HepG2 (cell line): ENCODE measurements around the gene SMC6. TPM values are rescaled to one million over a fixed set of nuclear protein-coding genes. Genes with fewer than 3 reads are reported as not detected.

ENCODE experiments used
- ATAC-seq: fragments of 200-7000 bp; cut with Tn5 transposase; 3 replicates; pipeline ENCODE4 v1.9.1; 2020; ENCODE audit warnings: mild to moderate bottlenecking, moderate library complexity
- BruUV-seq: library from RNA; stranded (reverse); fragments of 400-500 nt; replicated peaks from 2 replicates; lab custom pipeline; 2021; lab: Mats Ljungman, UMichigan
- CTCF ChIA-PET: fragments of 300-600 bp; formaldehyde crosslinking; extraction: SDS; loops from one replicate; lab custom pipeline; 2021; ENCODE audit warnings: low total read pairs, inconsistent platforms, low intra/inter-chr PET ratio; lab: Yijun Ruan, JAX
- POLR2A ChIA-PET: fragments of 350-600 bp; sonication (Branson Sonifier 250); formaldehyde crosslinking; loops from one replicate; lab custom pipeline; 2020; ENCODE audit warnings: antibody characterized with exemption, inconsistent platforms; lab: Yijun Ruan, JAX
- DNase-seq: peaks from one replicate; pipeline ENCODE4 v3.0.0-alpha.2; 2015; ENCODE audit warnings: low spot score
- FAIRE-seq: peaks from 3 replicates; lab custom pipeline; 2011; peaks lifted over from hg19 to GRCh38; lab: Jason Lieb, UNC
- H2AFZ ChIP-seq: one replicate; pipeline ENCODE4 v1.6.1; 2011; ENCODE audit warnings: low read length, inconsistent platforms
- H3K27ac ChIP-seq: fragments of 300-600 bp; 3 replicates; pipeline ENCODE4 v1.8.0; 2011; ENCODE audit warnings: mixed run types, mild to moderate bottlenecking, mixed read lengths, low read length, inconsistent platforms; ENCODE audit not compliant: insufficient read depth; ENCODE audit errors: extremely low read length
- H3K27me3 ChIP-seq, 2 experiments: fragments of 200-600 bp in 1 of 2; 2 replicates in 1 of 2; 3 replicates in 1 of 2; pipeline versions ENCODE4 v1.6.0 to v1.8.0; 2011; ENCODE audit warnings: low read length in 2 of 2, mild to moderate bottlenecking in 2 of 2, moderate library complexity in 2 of 2, inconsistent platforms in 1 of 2; ENCODE audit not compliant: insufficient read depth in 2 of 2, control insufficient read depth in 1 of 2
- H3K36me3 ChIP-seq, 2 experiments: fragments of 200-600 bp in 1 of 2; replicated peaks in 1 of 2; 2 replicates in 1 of 2; 3 replicates in 1 of 2; pipeline versions ENCODE4 v1.5.1 to v1.8.0; 2011; ENCODE audit warnings: low read length in 2 of 2, inconsistent platforms in 1 of 2; ENCODE audit not compliant: insufficient read depth in 2 of 2, control insufficient read depth in 1 of 2
- H3K4me1 ChIP-seq: 2 replicates; pipeline ENCODE4 v1.5.1; 2012; ENCODE audit warnings: low read length, inconsistent platforms; ENCODE audit not compliant: insufficient read depth
- H3K4me2 ChIP-seq: 2 replicates; pipeline ENCODE4 v1.6.0; 2011; ENCODE audit warnings: low read depth, low read length, inconsistent platforms
- H3K4me3 ChIP-seq, 3 experiments: fragments of 200-600 bp in 1 of 3; sonication (generic), shearing (Covaris generic) in 1 of 3; replicated peaks in 1 of 3; 2 replicates each; pipeline ENCODE4 v1.5.1; 2011 to 2016; ENCODE audit warnings: low read length in 3 of 3, inconsistent platforms in 2 of 3, low read depth in 2 of 3, mild to moderate bottlenecking in 2 of 3, control low read depth in 1 of 3, mixed read lengths in 1 of 3; ENCODE audit not compliant: insufficient read depth in 1 of 3
- H3K79me2 ChIP-seq: one replicate; pipeline ENCODE4 v1.6.1; 2011; ENCODE audit warnings: low read length, inconsistent platforms; ENCODE audit not compliant: insufficient read depth
- H3K9ac ChIP-seq: 2 replicates; pipeline ENCODE4 v1.6.0; 2011; ENCODE audit warnings: mild to moderate bottlenecking, low read depth, low read length, inconsistent platforms; ENCODE audit not compliant: insufficient read depth
- H3K9me3 ChIP-seq: 2 replicates; pipeline ENCODE4 v1.5.1; 2012; ENCODE audit warnings: mild to moderate bottlenecking, low read length
- H4K20me1 ChIP-seq: 2 replicates; pipeline ENCODE4 v1.6.0; 2011; ENCODE audit warnings: inconsistent platforms, mild to moderate bottlenecking, low read length, moderate library complexity; ENCODE audit not compliant: insufficient read depth
- ARID4A ChIP-seq: sonication (generic); formaldehyde crosslinking; IDR thresholded peaks from 2 replicates; pipeline ENCODE4 v1.5.0; 2020; ENCODE audit warnings: mild to moderate bottlenecking, missing genetic modification reagents, borderline replicate concordance
- ATF1 ChIP-seq: IDR thresholded peaks from 2 replicates; pipeline ENCODE4 v1.6.1; 2016; ENCODE audit warnings: mild to moderate bottlenecking, control low read depth
- FOSL2 ChIP-seq: sonication (generic); formaldehyde crosslinking; IDR thresholded peaks from 2 replicates; pipeline ENCODE4 v1.4.0; 2020; ENCODE audit warnings: missing genetic modification reagents
- MAFF ChIP-seq: IDR thresholded peaks from 2 replicates; pipeline ENCODE4 v1.6.1; 2011; ENCODE audit warnings: low read depth, low read length, improper control_type of control experiment
- MAFK ChIP-seq, 2 experiments: IDR thresholded peaks in 1 of 2; conservative IDR thresholded peaks in 1 of 2; 2 replicates each; pipeline ENCODE4 v1.6.1; 2011; ENCODE audit warnings: improper control_type of control experiment in 2 of 2, low read length in 2 of 2
- MTF2 ChIP-seq: sonication (generic); formaldehyde crosslinking; IDR thresholded peaks from 2 replicates; pipeline ENCODE4 v1.5.0; 2020; ENCODE audit warnings: missing genetic modification reagents, borderline replicate concordance
- NR3C1 ChIP-seq: sonication (generic); formaldehyde crosslinking; IDR thresholded peaks from 2 replicates; pipeline ENCODE4 v1.4.0; 2020; ENCODE audit warnings: missing genetic modification reagents
- SIN3A ChIP-seq: IDR thresholded peaks from 2 replicates; pipeline ENCODE4 v1.6.1; 2011; ENCODE audit warnings: low read depth, mild to moderate bottlenecking, control low read depth, low read length, borderline replicate concordance
- ZNF382 ChIP-seq: sonication (generic); formaldehyde crosslinking; IDR thresholded peaks from 2 replicates; pipeline ENCODE4 v1.5.0; 2020; ENCODE audit warnings: missing genetic modification reagents, mild to moderate bottlenecking, borderline replicate concordance
- ZNF691 ChIP-seq: sonication (generic); formaldehyde crosslinking; IDR thresholded peaks from 2 replicates; pipeline ENCODE4 v1.4.0; 2020; ENCODE audit warnings: missing genetic modification reagents, low read depth, mild to moderate bottlenecking, borderline replicate concordance
- WGBS: methylation state at CpG from one replicate; pipeline ENCODE4 v1.1.6; 2017; ENCODE audit warnings: low lambda C conversion rate; 5-methylcytosine and 5-hydroxymethylcytosine counted together
- in situ Hi-C: cut with HindIII; loops from 2 replicates; pipeline ENCODE4 v1.10.0; 2017; ENCODE audit warnings: low pct_unique_long_range_greater_than_20kb; ENCODE audit not compliant: extremely low pct_ligation_motif_present
- intact Hi-C: fragments of 100-400 bp; cut with micrococcal nuclease; formaldehyde crosslinking; loops from one replicate; pipeline ENCODE4 v1.10.0; 2022; ENCODE audit not compliant: unreplicated experiment
- polyA plus RNA-seq, 8 experiments: library from polyadenylated mRNA; depleted of rRNA in 3 of 8; stranded (reverse) in 7 of 8; unstranded in 1 of 8; fragments of >200 nt; fragmentation: Illumina TruSeq in 4 of 8; extraction: Trizol in 4 of 8; gene quantifications; 2 replicates each; pipeline versions ENCODE4 v1.2.1 to v1.2.3, GENCODE V29; 2011 to 2016; ENCODE audit warnings: low read depth in 4 of 8, missing spikeins in 1 of 8, mixed read lengths in 1 of 8; ENCODE audit not compliant: insufficient read depth in 1 of 8
- total RNA-seq, 5 experiments: library from RNA; depleted of rRNA; stranded (reverse); fragments of >200 nt; fragmentation: Illumina TruSeq; extraction: Trizol; gene quantifications; 2 replicates each; pipeline ENCODE4 v1.2.3, GENCODE V29; 2016; ENCODE audit warnings: low read depth in 1 of 5

The SMC6 gene
- total and polyA plus RNA-seq, 2 of the 13 experiments (the other 11 are each of a cell fraction or from before 2014, with no cell fraction given): 18.9 to 55.3 TPM

GRCh38 chr2:17748745-17749144, 4.9 kb downstream of the SMC6 start:
- no peaks in the 10 kb centered on the region for H4K20me1 ChIP-seq
- in situ Hi-C loops: no loop called here
- peaks cover 17% of the 10 kb centered on the region for H3K4me1 ChIP-seq
- no peak overlapping the region for H3K4me3 ChIP-seq
- no peak overlapping the region for H2AFZ ChIP-seq
- CTCF ChIA-PET: no interaction called here
- no TSS peak for BruUV-seq
- POLR2A ChIA-PET: no interaction called here
- DNase-seq: no peak
- no peak for FAIRE-seq
- peak; percentile 54 for TF ChIP-seq MAFF
- TF ChIP-seq NR3C1 (CRISPR knock-in tag): no peak
- no peak for TF ChIP-seq MTF2 (CRISPR knock-in tag)
- peak in 1 of 2 experiments; percentile 54; a peak in 2 of 4 replicates for TF ChIP-seq MAFK (conservative IDR thresholded peaks at IDR 0.05 in 1 of 2, IDR thresholded peaks at IDR 0.05 in 1 of 2; ENCODE audit: low read length in 2 of 2)
- TF ChIP-seq, all 625 proteins: peak for 2
- Histone ChIP-seq H3K4me2 (no peak overlapping the region), H3K27ac (no peak overlapping the region), H3K36me3 (peaks cover 0 to 6% of the 10 kb centered on the region in 2 experiments; a peak in 1 of 5 replicates), H3K9ac (no peak overlapping the region), H3K79me2 (peaks cover 38% of the 10 kb centered on the region), H3K27me3 (no peaks in the 10 kb centered on the region; a peak in 1 of 5 replicates), H3K9me3 (no peaks in the 10 kb centered on the region)
- 97% methylated on average over 6 of the region's 6 CpGs for WGBS
- intact Hi-C loops: no loop called here
- no peak for ATAC-seq

GRCh38 chr2:17747684-17748452, 5.7 kb downstream of the SMC6 start:
- no peak for DNase-seq
- Histone ChIP-seq H4K20me1 (no peaks in the 10 kb centered on the region), H3K4me2 (no peak overlapping the region), H3K9ac (no peak overlapping the region), H3K79me2 (peaks cover 36% of the 10 kb centered on the region), H3K36me3 (peaks cover 0 to 6% of the 10 kb centered on the region in 2 experiments; a peak in 1 of 5 replicates), H3K4me1 (peaks cover 17% of the 10 kb centered on the region), H3K27ac (no peak overlapping the region), H2AFZ (no peak overlapping the region), H3K27me3 (no peaks in the 10 kb centered on the region), H3K9me3 (no peaks in the 10 kb centered on the region), H3K4me3 (no peak overlapping the region)
- TF ChIP-seq ZNF691 (CRISPR knock-in tag) (no peak), ARID4A (no peak), SIN3A (no peak), ZNF382 (no peak), ATF1 (CRISPR knock-in tag) (no peak), FOSL2 (CRISPR knock-in tag) (0 out of 2 replicates have a peak, but pooled peaks have one; percentile 18)
- ATAC-seq: no peak
- intact Hi-C loops: no loop called here
- no peak for FAIRE-seq
- no TSS peak for BruUV-seq
- POLR2A ChIA-PET: no interaction called here
- 96% methylated on average over 4 of the region's 4 CpGs for WGBS
- in situ Hi-C loops: no loop called here
- CTCF ChIA-PET: no interaction called here
